T-helper 2 cell (primary cell): ENCODE data around the gene TMEM161A.

Experiments used
- DNase-seq, 5 experiments: peaks; one replicate each; pipeline versions ENCODE4 v3.0.0 to v3.0.0-alpha.2; 2012 to 2022

TMEM161A gene

DNA sequence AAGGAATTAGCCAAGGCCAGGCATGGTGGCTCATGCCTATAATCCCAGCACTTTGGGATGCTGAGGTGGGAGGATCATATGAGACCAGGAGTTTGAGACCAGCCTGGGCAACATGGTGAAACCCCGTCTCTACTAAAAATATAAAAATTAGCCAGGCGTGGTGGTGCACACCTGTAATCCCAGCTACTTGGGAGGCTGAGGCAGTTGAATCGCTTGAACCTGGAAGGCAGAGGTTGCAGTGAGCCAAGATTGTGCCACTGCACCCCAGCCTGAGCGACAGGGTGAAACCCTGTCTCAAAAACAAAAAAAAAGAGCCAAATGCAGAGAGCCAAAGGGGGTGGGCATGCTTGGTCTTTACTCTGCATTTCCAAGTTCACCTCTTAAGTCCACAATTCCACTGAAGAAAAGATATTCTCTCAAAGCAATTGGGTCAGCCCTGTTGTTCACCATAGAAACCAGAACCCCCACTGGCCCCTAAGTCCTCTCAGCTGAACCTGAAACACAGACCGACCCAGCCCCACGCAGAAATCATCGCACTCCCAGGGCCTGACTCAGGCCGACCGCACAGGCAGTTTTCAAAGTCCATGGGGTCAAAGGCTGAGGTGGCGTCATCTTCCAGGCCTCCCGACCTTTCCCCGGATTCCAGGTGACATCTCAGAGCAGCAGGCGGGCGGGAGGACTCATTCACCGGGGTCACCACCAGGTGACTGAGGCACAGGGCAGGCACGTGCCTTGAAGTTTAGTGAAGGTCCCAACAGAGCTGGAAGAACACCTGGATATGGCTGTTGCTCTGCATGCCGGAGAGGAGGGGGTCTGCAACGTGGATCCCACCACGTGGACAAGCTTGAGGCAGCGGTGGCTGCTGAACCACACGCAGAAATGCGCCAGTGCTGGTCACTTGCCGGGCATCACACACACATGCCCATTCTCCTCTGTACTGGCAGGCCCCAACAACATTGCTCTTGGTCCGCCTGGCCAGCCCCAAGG, 41.3 kb downstream of the TMEM161A start:
- no peak for DNase-seq

DNA sequence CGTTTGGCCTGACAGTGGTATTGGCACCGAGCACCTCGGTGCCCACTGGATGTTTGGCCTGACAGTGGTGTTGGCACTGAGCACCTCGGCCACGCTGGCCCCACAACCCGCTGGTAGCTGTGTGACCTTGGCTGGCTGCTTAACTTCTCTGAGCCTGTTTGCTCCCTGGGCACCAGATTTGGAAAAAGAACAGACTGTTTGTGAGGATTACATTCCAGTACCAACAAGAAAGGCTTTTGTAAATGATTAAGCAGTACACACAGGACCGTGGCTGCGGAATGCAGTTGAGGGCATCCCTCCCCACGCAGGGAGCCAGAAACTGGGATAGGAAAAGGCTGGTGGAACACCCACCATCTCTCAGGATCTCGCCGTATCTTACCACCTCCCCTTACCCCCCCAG, 42.6 kb downstream of the TMEM161A start:
- no peak for DNase-seq

DNA sequence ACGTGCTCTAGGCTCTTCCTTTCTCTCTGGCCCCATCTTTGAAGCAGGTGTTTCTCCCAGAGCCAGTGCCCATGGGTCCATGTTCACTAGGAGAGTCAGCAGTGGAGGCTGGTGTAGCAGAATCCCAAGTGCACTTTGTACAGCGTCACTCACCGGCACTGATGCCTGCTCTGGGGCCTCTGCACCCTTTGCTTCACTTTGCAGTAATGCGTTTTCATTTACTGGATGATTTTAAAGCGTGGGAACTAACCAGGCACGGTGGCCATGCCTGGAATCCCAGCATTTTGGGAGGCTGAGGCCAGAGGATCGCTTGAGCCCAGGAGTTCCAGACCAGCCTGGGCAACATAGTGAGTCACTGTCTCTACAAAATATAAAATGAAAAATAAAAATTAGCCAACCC, 43.8 kb downstream of the TMEM161A start:
- DNase-seq: no peak

GRCh38 chr19:19087676-19088075, 50.6 kb downstream of the TMEM161A start:
- DNase-seq: no peak

GRCh38 chr19:19083413-19084178, 54.7 kb downstream of the TMEM161A start:
- no peak for DNase-seq

GRCh38 chr19:19081642-19082151, 56.6 kb downstream of the TMEM161A start:
- DNase-seq: no peak

DNA sequence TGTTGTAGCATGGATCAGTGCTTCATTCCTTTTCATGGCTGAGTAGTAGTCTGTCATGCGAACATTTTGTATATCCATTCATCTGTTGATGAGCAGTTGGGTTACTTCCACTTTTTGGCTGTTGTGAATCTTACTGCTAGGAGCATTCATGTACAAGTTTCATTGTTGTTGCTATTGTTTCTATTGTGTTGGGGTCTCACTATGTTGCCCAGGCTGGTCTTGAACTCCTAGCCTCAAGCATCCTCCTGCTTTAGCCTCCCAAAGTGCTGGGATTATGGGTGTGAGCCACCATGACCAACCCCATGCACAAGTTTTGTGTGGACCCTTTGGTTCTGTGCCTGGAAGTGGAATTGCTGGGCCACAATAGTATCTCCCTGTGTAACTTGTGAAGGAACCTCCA, 58.7 kb downstream of the TMEM161A start:
- DNase-seq: no peak

- no peak for DNase-seq
Measured at GRCh38 chr19:19078801-19079200, 59.5 kb downstream of the TMEM161A start.

GRCh38 chr19:19077103-19077502, 61.2 kb downstream of the TMEM161A start:
- DNase-seq: no peak

GRCh38 chr19:19076476-19076875, 61.8 kb downstream of the TMEM161A start:
- DNase-seq: no peak

DNA sequence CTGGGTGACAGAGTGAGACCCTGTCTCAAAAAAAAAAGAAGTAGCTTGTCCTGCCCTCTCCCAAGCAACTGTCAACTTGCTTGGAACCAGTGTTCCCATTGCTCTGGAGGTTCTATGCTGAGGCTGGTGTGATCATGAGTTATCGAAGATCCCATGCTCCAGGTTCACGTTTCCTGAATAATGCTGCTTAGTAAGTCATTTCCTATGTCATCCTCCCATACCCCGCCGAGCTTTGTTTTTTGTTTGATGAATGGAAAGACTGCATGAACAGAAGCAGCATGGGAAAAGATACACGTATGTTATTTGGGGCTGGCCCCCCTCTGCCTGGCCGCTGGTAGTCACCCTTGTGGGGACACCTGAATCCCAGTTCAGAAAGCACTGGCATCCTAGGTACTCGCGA, 63.2 kb downstream of the TMEM161A start:
- DNase-seq: no peak

- no peak for DNase-seq
Measured at GRCh38 chr19:19074196-19074882, 63.9 kb downstream of the TMEM161A start.

DNA sequence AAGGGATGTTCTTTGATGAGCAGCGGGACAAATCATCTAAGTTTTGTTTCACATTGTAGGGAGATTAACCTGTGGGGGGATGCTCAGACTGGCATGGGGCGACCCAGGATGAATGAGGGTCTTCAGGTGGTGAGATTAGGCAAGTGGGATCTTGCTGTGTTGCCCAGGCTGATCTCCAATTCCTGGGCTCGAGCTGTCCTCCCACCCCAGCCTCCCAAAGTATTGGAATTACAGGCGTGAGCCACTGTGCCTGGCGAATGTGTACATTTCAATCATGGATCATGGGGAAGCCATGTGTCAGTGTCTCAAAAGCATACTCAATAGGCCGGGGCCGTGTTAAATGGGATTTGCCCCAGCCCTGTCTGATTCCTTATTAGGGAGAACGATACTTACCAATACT, 66.4 kb downstream of the TMEM161A start:
- DNase-seq: no peak
